ENCODE measurements around the gene TMCO2.

- no peak for TF ChIP-seq CTCF (IDR thresholded peaks at IDR 0.05)
- TF ChIP-seq POLR2A (IDR thresholded peaks at IDR 0.05) = no peak
Observed at GRCh38 chr1:40210511-40211204, 37.1 kb upstream of the TMCO2 start.
